Measurements from ENCODE around the gene GLMP.
"Not testable (repeated sequence)": the region's sequence is repeated elsewhere in the genome, so short reads cannot be mapped to it uniquely, and the experiment has no call there.

Gene GLMP, protein sequence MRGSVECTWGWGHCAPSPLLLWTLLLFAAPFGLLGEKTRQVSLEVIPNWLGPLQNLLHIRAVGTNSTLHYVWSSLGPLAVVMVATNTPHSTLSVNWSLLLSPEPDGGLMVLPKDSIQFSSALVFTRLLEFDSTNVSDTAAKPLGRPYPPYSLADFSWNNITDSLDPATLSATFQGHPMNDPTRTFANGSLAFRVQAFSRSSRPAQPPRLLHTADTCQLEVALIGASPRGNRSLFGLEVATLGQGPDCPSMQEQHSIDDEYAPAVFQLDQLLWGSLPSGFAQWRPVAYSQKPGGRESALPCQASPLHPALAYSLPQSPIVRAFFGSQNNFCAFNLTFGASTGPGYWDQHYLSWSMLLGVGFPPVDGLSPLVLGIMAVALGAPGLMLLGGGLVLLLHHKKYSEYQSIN

DNA sequence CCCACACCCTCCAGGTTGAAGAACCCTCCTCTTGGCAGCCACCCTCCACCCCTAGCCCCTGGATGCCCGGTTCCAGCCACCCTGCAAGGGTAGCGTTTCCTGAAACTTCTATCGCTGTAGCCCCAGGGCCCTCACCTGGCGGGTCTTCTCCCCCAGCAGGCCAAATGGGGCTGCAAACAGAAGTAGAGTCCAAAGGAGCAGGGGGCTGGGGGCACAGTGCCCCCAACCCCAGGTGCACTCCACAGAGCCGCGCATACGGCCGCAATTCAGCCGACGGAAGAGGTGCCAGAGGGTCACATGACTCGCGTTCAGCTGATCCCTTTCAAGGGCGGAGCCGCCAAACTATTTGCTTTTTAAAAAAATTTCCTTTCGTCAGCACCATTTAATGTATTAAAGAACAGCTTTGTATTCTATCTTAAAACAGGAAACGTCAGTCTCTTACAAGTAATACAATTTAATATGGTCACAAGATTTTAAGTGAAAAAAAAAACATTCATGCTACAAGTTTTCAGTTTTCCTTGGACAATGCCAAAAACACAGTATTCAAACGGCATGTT, at the start of gene GLMP:
Gene GLMP, minus strand, starts transcription at position 289 of the 557 bp plus-strand sequence. Its CDS starts 34 bp downstream, at position 255.
- in situ Hi-C loops (cut with HindIII; ENCODE audit: low sequenced_read_pairs) = no loop called here

GRCh38 chr1:156344409-156344808, 48.9 kb upstream of the GLMP start:
- in situ Hi-C loops (cut with HindIII; ENCODE audit: low sequenced_read_pairs) = no loop called here

- in situ Hi-C loops (cut with HindIII; ENCODE audit: low sequenced_read_pairs) = no loop called here
These were observed 46.9 kb upstream of the GLMP start for GRCh38 chr1:156342166-156342955.

- in situ Hi-C loops (cut with HindIII; ENCODE audit: low sequenced_read_pairs) = no loop called here
These were observed 42.9 kb upstream of the GLMP start, which contains the start of the genes CCT3 and TSACC for GRCh38 chr1:156338180-156338976. CCT3 (minus strand) TSS chr1:156338292; CDS start chr1:156338184, 108 bp downstream. TSACC (plus strand) TSS chr1:156338526; CDS start chr1:156339758, 1,232 bp downstream.

- in situ Hi-C loops (cut with HindIII; ENCODE audit: low sequenced_read_pairs) = no loop called here
These were observed 42.4 kb upstream of the GLMP start for GRCh38 chr1:156337888-156338179.

- in situ Hi-C loops (cut with HindIII; ENCODE audit: low sequenced_read_pairs) = no loop called here
These were observed 41.8 kb upstream of the GLMP start for GRCh38 chr1:156337052-156337887.

- in situ Hi-C loops (cut with HindIII; ENCODE audit: low sequenced_read_pairs) = no loop called here
These were observed 40.8 kb upstream of the GLMP start for GRCh38 chr1:156336242-156336641.

- in situ Hi-C loops (cut with HindIII; ENCODE audit: low sequenced_read_pairs) = not testable (repeated sequence)
These were observed 27.7 kb upstream of the GLMP start for GRCh38 chr1:156323179-156323578.

GRCh38 chr1:156320560-156320959, 25.1 kb upstream of the GLMP start:
- in situ Hi-C loops (cut with HindIII; ENCODE audit: low sequenced_read_pairs) = no loop called here

- in situ Hi-C loops (cut with HindIII; ENCODE audit: low sequenced_read_pairs) = no loop called here
These were observed 24.2 kb upstream of the GLMP start for GRCh38 chr1:156319664-156320063.

DNA sequence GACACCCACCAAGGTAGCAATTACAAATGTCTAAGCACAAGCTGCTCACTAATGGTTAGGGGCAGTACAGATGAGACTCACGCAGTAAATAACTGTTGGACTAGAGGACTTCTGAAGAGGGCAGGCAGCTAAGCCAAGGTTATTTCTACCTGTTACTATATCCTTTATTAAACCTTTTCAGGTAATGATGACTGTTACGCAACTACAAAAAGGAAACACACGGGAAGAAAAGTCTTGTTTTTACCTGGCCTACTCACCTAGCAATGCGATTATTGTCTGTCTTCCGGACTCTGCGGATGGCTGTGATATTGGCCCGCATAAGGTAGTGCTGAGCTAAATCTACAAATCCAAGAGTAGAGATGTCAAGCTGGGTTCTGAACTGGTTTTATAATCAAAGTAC, 21.4 kb upstream of the GLMP start:
- in situ Hi-C loops (cut with HindIII; ENCODE audit: low sequenced_read_pairs) = no loop called here

DNA sequence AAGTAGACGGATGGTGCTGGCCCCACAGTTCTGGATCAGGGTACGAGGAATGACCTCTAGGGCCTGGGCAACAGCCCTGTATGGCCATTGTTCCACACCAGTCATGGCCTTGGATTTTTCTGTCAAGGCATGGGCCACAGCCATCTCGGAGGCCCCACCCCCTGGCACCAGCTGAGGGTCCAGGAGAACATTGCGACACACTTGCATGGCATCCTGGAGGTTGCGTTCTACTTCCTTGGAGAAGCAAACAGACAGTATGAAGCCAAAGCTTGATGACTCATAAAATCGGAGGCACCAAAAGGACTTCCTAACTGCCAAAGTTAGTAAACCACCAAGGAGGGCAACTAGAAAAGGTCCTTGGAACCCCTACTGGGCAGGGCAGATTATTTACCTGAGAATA, 15.5 kb upstream of the GLMP start:
- in situ Hi-C loops (cut with HindIII; ENCODE audit: low sequenced_read_pairs) = no loop called here

DNA sequence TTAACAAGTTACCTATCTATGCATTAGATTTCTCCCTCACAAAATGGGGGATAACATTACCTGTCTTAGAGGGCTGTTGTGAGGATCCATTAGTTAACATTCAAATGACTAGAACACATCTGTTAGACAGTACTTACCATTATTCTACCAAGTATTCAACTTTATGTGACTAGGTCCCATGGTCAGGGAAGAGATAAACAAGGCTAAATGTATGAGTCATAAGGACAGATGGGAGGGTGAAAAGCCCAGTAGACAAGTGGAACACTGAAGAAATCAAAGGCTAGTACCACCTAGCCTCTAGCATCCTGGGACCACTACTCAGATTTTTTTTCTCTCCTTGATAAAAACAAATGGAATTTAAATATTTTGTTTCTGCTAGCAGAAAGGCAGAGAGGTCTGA, 12.6 kb upstream of the GLMP start:
- in situ Hi-C loops (cut with HindIII; ENCODE audit: low sequenced_read_pairs) = no loop called here

GRCh38 chr1:156305215-156305614, 9.7 kb upstream of the GLMP start:
- in situ Hi-C loops (cut with HindIII; ENCODE audit: low sequenced_read_pairs) = no loop called here

DNA sequence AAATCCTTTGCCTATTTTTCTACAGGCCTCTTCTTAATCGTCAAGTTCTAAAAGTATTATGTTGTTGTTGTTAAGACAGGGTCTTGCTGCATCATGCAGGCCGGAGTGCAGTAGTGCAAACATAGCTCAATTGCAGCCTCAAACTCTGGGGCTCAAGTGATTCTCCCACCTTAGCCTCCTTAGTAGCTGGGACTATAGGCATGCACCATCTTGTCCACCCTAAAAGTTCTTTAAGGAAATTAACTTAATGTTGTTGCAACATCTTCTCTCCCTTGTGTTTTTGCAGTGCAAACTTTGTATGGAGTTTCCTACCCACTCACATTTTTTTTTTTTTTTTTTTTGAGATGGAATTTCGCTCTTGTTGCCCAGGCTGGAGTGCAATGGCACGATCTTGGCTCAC, 7.8 kb upstream of the GLMP start:
- in situ Hi-C loops (cut with HindIII; ENCODE audit: low sequenced_read_pairs) = no loop called here

DNA sequence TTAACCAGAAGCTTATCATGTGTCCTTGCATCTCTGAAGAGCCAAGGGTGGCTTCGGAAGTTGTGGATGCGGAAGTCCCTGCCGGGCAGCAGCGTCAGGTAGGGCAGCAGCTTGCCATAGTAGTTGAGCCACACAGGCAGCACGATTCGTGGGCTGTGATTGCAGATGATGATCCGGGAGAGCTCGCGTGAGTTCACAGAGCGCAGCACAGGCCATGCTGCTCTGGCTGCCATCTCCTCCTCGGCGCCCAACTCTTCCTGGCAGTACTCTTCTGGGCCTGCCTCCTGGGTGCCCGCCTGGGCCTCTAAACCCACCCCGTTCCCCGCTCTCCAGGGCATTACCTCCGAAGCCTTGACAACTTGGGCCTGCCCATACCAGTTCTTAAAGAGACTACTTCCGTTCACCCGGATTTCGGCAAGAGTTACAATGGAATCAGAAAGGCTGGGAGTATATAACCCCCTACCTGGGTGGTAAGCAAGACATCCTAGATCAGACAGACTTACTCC, 3.4 kb upstream of the GLMP start, which contains the start of gene VHLL:
Gene VHLL, minus strand, starts transcription at position 456 of the 506 bp plus-strand sequence. Its CDS starts 118 bp downstream, at position 338.
- in situ Hi-C loops (cut with HindIII; ENCODE audit: low sequenced_read_pairs) = no loop called here

GRCh38 chr1:156293895-156294294, 1.6 kb downstream of the GLMP start:
- in situ Hi-C loops (cut with HindIII; ENCODE audit: low sequenced_read_pairs) = no loop called here

DNA sequence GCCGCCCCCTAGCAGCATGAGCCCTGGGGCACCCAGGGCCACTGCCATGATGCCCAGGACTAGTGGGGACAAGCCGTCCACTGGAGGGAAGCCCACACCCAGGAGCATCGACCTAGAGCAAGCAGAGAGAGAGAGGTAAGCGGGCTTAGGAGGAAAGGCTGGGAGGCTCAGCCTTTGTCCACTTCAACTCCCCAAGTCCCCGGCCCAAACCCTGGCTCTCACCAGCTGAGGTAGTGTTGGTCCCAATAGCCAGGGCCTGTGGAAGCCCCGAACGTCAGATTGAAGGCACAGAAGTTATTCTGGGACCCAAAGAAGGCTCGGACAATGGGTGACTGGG, 2.4 kb downstream of the GLMP start:
- in situ Hi-C loops (cut with HindIII; ENCODE audit: low sequenced_read_pairs) = no loop called here

DNA sequence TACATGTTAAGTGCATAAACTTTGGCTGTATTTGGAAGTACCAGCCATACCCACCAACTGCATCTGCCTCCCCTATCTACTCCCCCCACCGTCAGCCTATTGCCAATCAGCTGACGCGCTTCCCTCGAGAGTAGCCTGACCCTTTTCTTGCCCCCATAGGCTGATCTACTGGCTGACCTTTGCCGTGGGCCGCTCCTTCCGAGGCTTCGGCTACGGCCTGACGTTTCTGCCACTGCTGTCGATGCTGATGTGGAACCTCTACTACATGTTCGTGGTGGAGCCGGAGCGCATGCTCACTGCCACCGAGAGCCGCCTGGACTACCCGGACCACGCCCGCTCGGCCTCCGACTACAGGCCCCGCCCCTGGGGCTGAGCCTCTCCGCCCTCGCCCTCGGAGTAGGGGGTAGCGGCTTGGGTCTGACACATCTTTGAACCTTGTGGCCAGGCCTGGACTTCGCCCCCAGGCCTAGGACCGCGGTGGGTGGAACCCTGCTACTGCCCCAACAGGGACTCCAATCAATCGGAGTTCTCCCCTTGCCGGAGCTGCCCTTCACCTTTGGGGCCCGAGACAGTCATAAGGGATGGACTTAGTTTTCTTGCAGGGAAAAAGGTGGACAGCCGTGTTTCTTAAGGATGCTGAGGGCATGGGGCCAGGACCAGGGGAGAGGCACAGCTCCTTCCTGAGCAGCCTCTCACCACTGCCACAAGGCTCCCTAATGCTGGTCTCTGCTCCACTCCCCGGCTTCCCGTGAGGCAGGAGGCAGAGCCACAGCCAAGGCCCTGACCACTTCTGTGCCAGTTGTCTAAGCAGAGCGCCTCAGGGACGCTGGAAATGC, 4.0 kb downstream of the GLMP start:
- in situ Hi-C loops (cut with HindIII; ENCODE audit: low sequenced_read_pairs) = no loop called here

Data from DLD1 (cell line).